HCT116 (cell line): ENCODE data around the gene PPP3R1. TPM values are rescaled to one million over a fixed set of nuclear protein-coding genes. Genes with fewer than 3 reads are reported as not detected.

ENCODE experiments used
- ATAC-seq: fragments of 200-7000 bp; cut with Tn5 transposase; 2 replicates; pipeline ENCODE4 v1.9.1; 2020; ENCODE audit warnings: mild to moderate bottlenecking, moderate library complexity
- BruUV-seq: library from RNA; stranded (reverse); fragments of 400-500 nt; replicated peaks from 2 replicates; lab custom pipeline; 2021; lab: Mats Ljungman, UMichigan
- CTCF ChIA-PET: fragments of 300-600 bp; sonication (Branson Sonifier 250); formaldehyde crosslinking; loops from one replicate; lab custom pipeline; 2021; ENCODE audit warnings: antibody characterized with exemption; lab: Charles Lee
- POLR2A ChIA-PET: fragments of 300-600, 350-600 bp; sonication (Branson Sonifier 250); formaldehyde crosslinking; loops from one replicate; lab custom pipeline; 2021; ENCODE audit warnings: antibody characterized with exemption; lab: Charles Lee
- RAD21 ChIA-PET, 2 experiments: fragments of 300-600 bp; sonication (Branson Sonifier 250); formaldehyde crosslinking; loops; one replicate each; lab custom pipeline; 2023; ENCODE audit warnings: low total read pairs in 2 of 2; ENCODE audit not compliant: uncharacterized antibody in 2 of 2, unreplicated experiment in 2 of 2, low non-redundant PET in 1 of 2; lab: Charles Lee
- DNase-seq: peaks from one replicate; pipeline ENCODE4 v3.0.0-alpha.2; 2010; ENCODE audit warnings: low read depth, low spot score
- H2AFZ ChIP-seq: fragments of 200-600 bp; shearing (Covaris generic), sonication (generic); 2 replicates; pipeline ENCODE4 v1.6.1; 2017; ENCODE audit warnings: low read depth, mixed run types, mixed read lengths, antibody characterized with exemption, low read length; ENCODE audit not compliant: poor library complexity, severe bottlenecking
- H3K27ac ChIP-seq: 2 replicates; pipeline ENCODE4 v1.5.1; 2012; ENCODE audit warnings: low read depth, low read length
- H3K27me3 ChIP-seq: fragments of 200-600 bp; sonication (generic); 2 replicates; pipeline ENCODE4 v1.6.1; 2016; ENCODE audit warnings: mixed run types, low read length, mixed read lengths; ENCODE audit not compliant: insufficient read depth
- H3K36me3 ChIP-seq, 2 experiments: fragments of 200-500 bp in 1 of 2; fragments of 200-600 bp in 1 of 2; sonication (Bioruptor generic) in 1 of 2; sonication (generic) in 1 of 2; 2 replicates each; pipeline versions ENCODE4 v1.5.1 to v1.6.1; 2014 to 2016; ENCODE audit warnings: low read length in 2 of 2, inconsistent platforms in 1 of 2, mixed read lengths in 1 of 2, mixed run types in 1 of 2; ENCODE audit not compliant: insufficient read depth in 2 of 2, control insufficient read depth in 1 of 2
- H3K4me1 ChIP-seq, 2 experiments: fragments of 200-600 bp in 1 of 2; sonication (generic) in 1 of 2; 2 replicates each; pipeline versions ENCODE4 v1.5.1 to v1.6.1; 2012 to 2017; ENCODE audit warnings: low read length in 2 of 2, inconsistent platforms in 1 of 2, mild to moderate bottlenecking in 1 of 2, mixed read lengths in 1 of 2, mixed run types in 1 of 2, moderate library complexity in 1 of 2; ENCODE audit not compliant: insufficient read depth in 2 of 2, control insufficient read depth in 1 of 2
- H3K4me2 ChIP-seq: fragments of 200-600 bp; sonication (generic); 2 replicates; pipeline ENCODE4 v1.6.1; 2017; ENCODE audit warnings: mixed run types, low read length, mixed read lengths
- H3K4me3 ChIP-seq, 2 experiments: fragments of 200-600 bp in 1 of 2; sonication (generic) in 1 of 2; replicated peaks in 1 of 2; 2 replicates each; pipeline ENCODE4 v1.5.1; 2011 to 2016; ENCODE audit warnings: low read length in 2 of 2, control low read depth in 1 of 2, low read depth in 1 of 2, mild to moderate bottlenecking in 1 of 2, mixed read lengths in 1 of 2, mixed run types in 1 of 2
- H3K79me2 ChIP-seq: fragments of 200-600 bp; sonication (generic); 2 replicates; pipeline ENCODE4 v1.6.1; 2017; ENCODE audit warnings: mild to moderate bottlenecking, mixed run types, low read length, moderate library complexity, mixed read lengths; ENCODE audit not compliant: insufficient read depth
- H3K9ac ChIP-seq: fragments of 200-600 bp; sonication (generic); 2 replicates; pipeline ENCODE4 v1.6.1; 2016; ENCODE audit warnings: low read length, mixed read lengths
- H3K9me2 ChIP-seq: fragments of 200-600 bp; sonication (generic), shearing (Covaris generic); 2 replicates; pipeline ENCODE4 v1.6.1; 2017; ENCODE audit warnings: mixed run types, mild to moderate bottlenecking, moderate library complexity; ENCODE audit not compliant: insufficient read depth
- H3K9me3 ChIP-seq, 2 experiments: fragments of 200-500 bp in 1 of 2; fragments of 200-600 bp in 1 of 2; sonication (Bioruptor generic) in 1 of 2; sonication (generic) in 1 of 2; 2 replicates each; pipeline ENCODE4 v1.6.1; 2014 to 2017; ENCODE audit warnings: low read length in 2 of 2, mixed read lengths in 2 of 2, inconsistent platforms in 1 of 2, low read depth in 1 of 2, mild to moderate bottlenecking in 1 of 2, mixed run types in 1 of 2, moderate library complexity in 1 of 2; ENCODE audit not compliant: control insufficient read depth in 1 of 2, insufficient read depth in 1 of 2
- H4K20me1 ChIP-seq: fragments of 200-600 bp; sonication (generic), shearing (Covaris generic); 2 replicates; pipeline ENCODE4 v1.6.1; 2017; ENCODE audit warnings: mixed run types, mild to moderate bottlenecking, moderate library complexity; ENCODE audit not compliant: insufficient read depth
- CEBPB ChIP-seq: IDR thresholded peaks from 2 replicates; pipeline ENCODE4 v1.6.1; 2012; ENCODE audit warnings: low read depth
- EGR1 ChIP-seq: IDR thresholded peaks from 2 replicates; pipeline ENCODE4 v1.6.1; 2012; ENCODE audit warnings: low read depth
- EZH2 ChIP-seq: fragments of 200-600 bp; sonication (generic); IDR thresholded peaks from 2 replicates; pipeline ENCODE4 v1.6.1; 2017; ENCODE audit warnings: antibody characterized with exemption, mixed run types
- EZH2phosphoT487 ChIP-seq: fragments of 200-600 bp; IDR thresholded peaks from 2 replicates; pipeline ENCODE4 v1.6.1; 2018; ENCODE audit warnings: antibody characterized with exemption, borderline replicate concordance
- POLR2A ChIP-seq: IDR thresholded peaks from 2 replicates; pipeline ENCODE4 v1.7.0; 2011; ENCODE audit warnings: borderline replicate concordance; ENCODE audit not compliant: insufficient read depth, insufficient read length; ENCODE audit errors: extremely low read depth
- POLR2AphosphoS5 ChIP-seq: IDR thresholded peaks from 2 replicates; pipeline ENCODE4 v1.6.1; 2011; ENCODE audit warnings: mild to moderate bottlenecking, low read depth, low read length, moderate library complexity
- RAD21 ChIP-seq: IDR thresholded peaks from 2 replicates; pipeline ENCODE4 v1.6.1; 2012; ENCODE audit warnings: low read depth, mild to moderate bottlenecking
- TCF7L2 ChIP-seq: IDR thresholded peaks from 2 replicates; pipeline ENCODE4 v1.7.0; 2011; ENCODE audit warnings: borderline replicate concordance, inconsistent platforms; ENCODE audit not compliant: insufficient read depth, insufficient read length; ENCODE audit errors: extremely low read depth
- YY1 ChIP-seq: IDR thresholded peaks from 2 replicates; pipeline ENCODE4 v1.6.1; 2011; ENCODE audit warnings: low read length, low read depth, moderate library complexity, mild to moderate bottlenecking; ENCODE audit not compliant: insufficient replicate concordance; ENCODE audit errors: extremely low read depth
- intact Hi-C: fragments of 100-400 bp; cut with micrococcal nuclease; formaldehyde crosslinking; loops from 2 replicates; pipeline ENCODE4 v1.10.0; 2022
- total RNA-seq: library from RNA; stranded (reverse); gene quantifications from one replicate; pipeline ENCODE4 v1.2.1, GENCODE V29; 2021; ENCODE audit not compliant: unreplicated experiment
- TF ChIP-seq, protein P1 (sequence below), 3 experiments: fragments of 200-600 bp in 1 of 3; sonication (generic) in 1 of 3; IDR thresholded peaks in 2 of 3; conservative IDR thresholded peaks in 1 of 3; 2 replicates each; pipeline ENCODE4 v1.5.1; 2012 to 2017; ENCODE audit warnings: low read depth in 2 of 3, low read length in 2 of 3, antibody characterized with exemption in 1 of 3, borderline replicate concordance in 1 of 3, control low read depth in 1 of 3, mild to moderate bottlenecking in 1 of 3, mixed read lengths in 1 of 3, mixed run types in 1 of 3, moderate library complexity in 1 of 3; ENCODE audit not compliant: insufficient read depth in 1 of 3
- TF ChIP-seq, protein P2 (sequence below): IDR thresholded peaks from 2 replicates; pipeline ENCODE4 v1.6.1; 2012
- TF ChIP-seq, protein P3 (sequence below): IDR thresholded peaks from 2 replicates; pipeline ENCODE4 v1.6.1; 2012; ENCODE audit warnings: low read depth

PPP3R1 gene
- total RNA-seq, 1 experiment from 2014 or later, result 69.9 TPM

DNA sequence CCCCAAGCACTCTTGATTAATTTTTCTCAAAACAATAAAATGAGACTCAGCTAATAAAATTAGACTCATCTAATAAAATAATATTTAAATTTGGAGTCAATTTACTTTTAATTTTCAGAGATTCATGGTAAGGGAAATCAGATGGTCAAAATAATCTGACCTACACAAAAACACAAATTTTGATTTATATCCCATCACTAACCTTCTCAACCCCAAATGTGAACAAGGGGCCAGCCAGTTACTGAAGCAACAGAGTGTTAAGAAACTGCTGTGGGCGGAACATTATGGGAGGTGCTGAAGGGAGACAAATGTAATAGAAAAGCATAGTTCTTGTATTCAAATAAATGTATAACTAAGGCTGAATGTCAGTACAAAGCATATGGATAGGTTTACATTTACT lies 28.5 kb upstream of the PPP3R1 start:
- Histone ChIP-seq H4K20me1 (no peaks in the 10 kb centered on the region), H3K36me3 (no peaks in the 10 kb centered on the region), H2AFZ (no peak overlapping the region), H3K9me3 (no peaks in the 10 kb centered on the region), H3K4me1 (no peaks in the 10 kb centered on the region), H3K27me3 (peaks cover 14% of the 10 kb centered on the region), H3K9ac (no peak overlapping the region), H3K79me2 (no peaks in the 10 kb centered on the region), H3K27ac (no peak overlapping the region), H3K4me2 (no peak overlapping the region), H3K4me3 (no peak overlapping the region), H3K9me2 (no peaks in the 10 kb centered on the region)
- ChIA-PET CTCF (interaction anchor here (0.6 to 3.2 kb wide), 3 partner anchors 11 to 160 kb away, joined by 3 to 19 read pairs (median 16); no protein-coding TSS in a partner anchor), POLR2A (no interaction called here), RAD21 (no interaction called here)
- intact Hi-C loops, result loop anchor here (5.0 to 10.0 kb wide), 2 partner anchors 164 to 228 kb away; no protein-coding TSS in a partner anchor
- DNase-seq, result no peak
- no TSS peak for BruUV-seq
- ATAC-seq, result no peak
- TF ChIP-seq EZH2phosphoT487, result no peak
- TF ChIP-seq EGR1, result no peak
- TF ChIP-seq EZH2, result no peak
- no peak for TF ChIP-seq CEBPB
- no peak for TF ChIP-seq YY1
- TF ChIP-seq, protein P1, sequence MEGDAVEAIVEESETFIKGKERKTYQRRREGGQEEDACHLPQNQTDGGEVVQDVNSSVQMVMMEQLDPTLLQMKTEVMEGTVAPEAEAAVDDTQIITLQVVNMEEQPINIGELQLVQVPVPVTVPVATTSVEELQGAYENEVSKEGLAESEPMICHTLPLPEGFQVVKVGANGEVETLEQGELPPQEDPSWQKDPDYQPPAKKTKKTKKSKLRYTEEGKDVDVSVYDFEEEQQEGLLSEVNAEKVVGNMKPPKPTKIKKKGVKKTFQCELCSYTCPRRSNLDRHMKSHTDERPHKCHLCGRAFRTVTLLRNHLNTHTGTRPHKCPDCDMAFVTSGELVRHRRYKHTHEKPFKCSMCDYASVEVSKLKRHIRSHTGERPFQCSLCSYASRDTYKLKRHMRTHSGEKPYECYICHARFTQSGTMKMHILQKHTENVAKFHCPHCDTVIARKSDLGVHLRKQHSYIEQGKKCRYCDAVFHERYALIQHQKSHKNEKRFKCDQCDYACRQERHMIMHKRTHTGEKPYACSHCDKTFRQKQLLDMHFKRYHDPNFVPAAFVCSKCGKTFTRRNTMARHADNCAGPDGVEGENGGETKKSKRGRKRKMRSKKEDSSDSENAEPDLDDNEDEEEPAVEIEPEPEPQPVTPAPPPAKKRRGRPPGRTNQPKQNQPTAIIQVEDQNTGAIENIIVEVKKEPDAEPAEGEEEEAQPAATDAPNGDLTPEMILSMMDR (IDR thresholded peaks at IDR 0.05 in 2 of 3, conservative IDR thresholded peaks at IDR 0.05 in 1 of 3; ENCODE audit: borderline replicate concordance in 1 of 3, insufficient read depth in 1 of 3, low read depth in 2 of 3, low read length in 2 of 3), result no peak
- TF ChIP-seq, protein P2, sequence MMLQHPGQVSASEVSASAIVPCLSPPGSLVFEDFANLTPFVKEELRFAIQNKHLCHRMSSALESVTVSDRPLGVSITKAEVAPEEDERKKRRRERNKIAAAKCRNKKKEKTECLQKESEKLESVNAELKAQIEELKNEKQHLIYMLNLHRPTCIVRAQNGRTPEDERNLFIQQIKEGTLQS, result no peak
- TF ChIP-seq TCF7L2, result no peak
- no peak for TF ChIP-seq POLR2A
- TF ChIP-seq, protein P3, sequence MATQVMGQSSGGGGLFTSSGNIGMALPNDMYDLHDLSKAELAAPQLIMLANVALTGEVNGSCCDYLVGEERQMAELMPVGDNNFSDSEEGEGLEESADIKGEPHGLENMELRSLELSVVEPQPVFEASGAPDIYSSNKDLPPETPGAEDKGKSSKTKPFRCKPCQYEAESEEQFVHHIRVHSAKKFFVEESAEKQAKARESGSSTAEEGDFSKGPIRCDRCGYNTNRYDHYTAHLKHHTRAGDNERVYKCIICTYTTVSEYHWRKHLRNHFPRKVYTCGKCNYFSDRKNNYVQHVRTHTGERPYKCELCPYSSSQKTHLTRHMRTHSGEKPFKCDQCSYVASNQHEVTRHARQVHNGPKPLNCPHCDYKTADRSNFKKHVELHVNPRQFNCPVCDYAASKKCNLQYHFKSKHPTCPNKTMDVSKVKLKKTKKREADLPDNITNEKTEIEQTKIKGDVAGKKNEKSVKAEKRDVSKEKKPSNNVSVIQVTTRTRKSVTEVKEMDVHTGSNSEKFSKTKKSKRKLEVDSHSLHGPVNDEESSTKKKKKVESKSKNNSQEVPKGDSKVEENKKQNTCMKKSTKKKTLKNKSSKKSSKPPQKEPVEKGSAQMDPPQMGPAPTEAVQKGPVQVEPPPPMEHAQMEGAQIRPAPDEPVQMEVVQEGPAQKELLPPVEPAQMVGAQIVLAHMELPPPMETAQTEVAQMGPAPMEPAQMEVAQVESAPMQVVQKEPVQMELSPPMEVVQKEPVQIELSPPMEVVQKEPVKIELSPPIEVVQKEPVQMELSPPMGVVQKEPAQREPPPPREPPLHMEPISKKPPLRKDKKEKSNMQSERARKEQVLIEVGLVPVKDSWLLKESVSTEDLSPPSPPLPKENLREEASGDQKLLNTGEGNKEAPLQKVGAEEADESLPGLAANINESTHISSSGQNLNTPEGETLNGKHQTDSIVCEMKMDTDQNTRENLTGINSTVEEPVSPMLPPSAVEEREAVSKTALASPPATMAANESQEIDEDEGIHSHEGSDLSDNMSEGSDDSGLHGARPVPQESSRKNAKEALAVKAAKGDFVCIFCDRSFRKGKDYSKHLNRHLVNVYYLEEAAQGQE, result no peak
- TF ChIP-seq POLR2AphosphoS5, result no peak
- no peak for TF ChIP-seq RAD21
